Endometrial microvascular endothelial cells (primary cell): ENCODE measurements around the gene BMP7. TPM values are rescaled to one million over a fixed set of nuclear protein-coding genes. Genes with fewer than 3 reads are reported as not detected.
"Not testable (repeated sequence)": the region's sequence is repeated elsewhere in the genome, so short reads cannot be mapped to it uniquely, and the experiment has no call there.

Source experiments
- in situ Hi-C: cut with HindIII; loops from 2 replicates; pipeline ENCODE4 v1.10.0; 2017; ENCODE audit warnings: low sequenced_read_pairs, low pct_unique_long_range_greater_than_20kb; ENCODE audit errors: inconsistent ontology term
- total RNA-seq: library from RNA; depleted of rRNA; stranded (reverse); fragments of >200 nt; gene quantifications from one replicate; pipeline ENCODE4 v1.2.3, GENCODE V29; 2015; ENCODE audit errors: inconsistent ontology term

The BMP7 gene
- total RNA-seq, 1 donor from 2014 or later: not detected

GRCh38 chr20:57270204-57270984 is 4.0 kb upstream of the BMP7 start:
- in situ Hi-C loops: no loop called here

- in situ Hi-C loops: no loop called here
Observed at GRCh38 chr20:57269148-57269984, 2.9 kb upstream of the BMP7 start.

- in situ Hi-C loops: no loop called here
Observed at GRCh38 chr20:57268399-57269076, 2.1 kb upstream of the BMP7 start.

GRCh38 chr20:57267158-57267821 is 849 bp upstream of the BMP7 start:
- in situ Hi-C loops: no loop called here

GRCh38 chr20:57265997-57266290 is 497 bp downstream of the BMP7 start:
- in situ Hi-C loops: no loop called here

- in situ Hi-C loops: no loop called here
Observed at GRCh38 chr20:57265336-57265996, 975 bp downstream of the BMP7 start.

- in situ Hi-C loops: not testable (repeated sequence)
Observed at GRCh38 chr20:57264908-57265335, 1.5 kb downstream of the BMP7 start.

GRCh38 chr20:57263801-57264792 is 2.3 kb downstream of the BMP7 start:
- in situ Hi-C loops: no loop called here

GRCh38 chr20:57262784-57263609 is 3.4 kb downstream of the BMP7 start:
- in situ Hi-C loops: no loop called here

GRCh38 chr20:57262301-57262700 is 4.1 kb downstream of the BMP7 start:
- in situ Hi-C loops: no loop called here

GRCh38 chr20:57261457-57262251 is 4.8 kb downstream of the BMP7 start:
- in situ Hi-C loops: no loop called here

GRCh38 chr20:57260934-57261333 is 5.5 kb downstream of the BMP7 start:
- in situ Hi-C loops: no loop called here

GRCh38 chr20:57259938-57260921 is 6.2 kb downstream of the BMP7 start:
- in situ Hi-C loops: no loop called here

- in situ Hi-C loops: no loop called here
Observed at GRCh38 chr20:57259121-57259937, 7.1 kb downstream of the BMP7 start.
